Measurements from ENCODE around the gene NUAK2. TPM values are rescaled to one million over a fixed set of nuclear protein-coding genes. Genes with fewer than 3 reads are reported as not detected.

The NUAK2 gene
- total and polyA plus RNA-seq, 4 donors = 1.3 to 2.4 (median 2.1) TPM

- H3K36me3 ChIP-seq (ENCODE audit: control insufficient read depth in 4 of 4, insufficient read depth in 3 of 4, low read depth in 1 of 4, low read length in 3 of 4) = no peaks in the 10 kb centered on the region
- H3K9me3 ChIP-seq (ENCODE audit: control insufficient read depth in 4 of 4, low read length in 3 of 4) = no peaks in the 10 kb centered on the region
- no peak for DNase-seq (ENCODE audit: low spot score)
- WGBS = 91% methylated on average over 18 of the region's 18 CpGs
- no peak overlapping the region for H3K27ac ChIP-seq (ENCODE audit: low read depth in 1 of 2, low read length in 2 of 2)
- no peak overlapping the region for H3K4me3 ChIP-seq (ENCODE audit: low read depth in 1 of 3, low read length in 3 of 3)
- no peaks in the 10 kb centered on the region for H3K27me3 ChIP-seq (ENCODE audit: control insufficient read depth in 4 of 4, insufficient read depth in 4 of 4, low read length in 3 of 4)
- TF ChIP-seq RXRA (IDR thresholded peaks at IDR 0.05) (no peak), ATF3 (IDR thresholded peaks at IDR 0.05) (no peak), HNF4A (conservative IDR thresholded peaks at IDR 0.05) (no peak), FOXA2 (IDR thresholded peaks at IDR 0.05) (no peak), HNF4G (IDR thresholded peaks at IDR 0.05) (no peak), MAX (IDR thresholded peaks at IDR 0.05) (no peak), FOXA1 (IDR thresholded peaks at IDR 0.05) (no peak), JUND (IDR thresholded peaks at IDR 0.05) (no peak), EGR1 (IDR thresholded peaks at IDR 0.05; ENCODE audit: low read depth in 2 of 2) (no peak), SP1 (IDR thresholded peaks at IDR 0.05) (no peak), RAD21 (IDR thresholded peaks at IDR 0.05) (no peak), YY1 (IDR thresholded peaks at IDR 0.05) (no peak)
- TF ChIP-seq, protein P1, sequence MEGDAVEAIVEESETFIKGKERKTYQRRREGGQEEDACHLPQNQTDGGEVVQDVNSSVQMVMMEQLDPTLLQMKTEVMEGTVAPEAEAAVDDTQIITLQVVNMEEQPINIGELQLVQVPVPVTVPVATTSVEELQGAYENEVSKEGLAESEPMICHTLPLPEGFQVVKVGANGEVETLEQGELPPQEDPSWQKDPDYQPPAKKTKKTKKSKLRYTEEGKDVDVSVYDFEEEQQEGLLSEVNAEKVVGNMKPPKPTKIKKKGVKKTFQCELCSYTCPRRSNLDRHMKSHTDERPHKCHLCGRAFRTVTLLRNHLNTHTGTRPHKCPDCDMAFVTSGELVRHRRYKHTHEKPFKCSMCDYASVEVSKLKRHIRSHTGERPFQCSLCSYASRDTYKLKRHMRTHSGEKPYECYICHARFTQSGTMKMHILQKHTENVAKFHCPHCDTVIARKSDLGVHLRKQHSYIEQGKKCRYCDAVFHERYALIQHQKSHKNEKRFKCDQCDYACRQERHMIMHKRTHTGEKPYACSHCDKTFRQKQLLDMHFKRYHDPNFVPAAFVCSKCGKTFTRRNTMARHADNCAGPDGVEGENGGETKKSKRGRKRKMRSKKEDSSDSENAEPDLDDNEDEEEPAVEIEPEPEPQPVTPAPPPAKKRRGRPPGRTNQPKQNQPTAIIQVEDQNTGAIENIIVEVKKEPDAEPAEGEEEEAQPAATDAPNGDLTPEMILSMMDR (IDR thresholded peaks at IDR 0.05; ENCODE audit: low read depth, low read length, missing input control) = no peak
- H3K9ac ChIP-seq (ENCODE audit: low read depth in 1 of 2, low read length in 2 of 2) = no peak overlapping the region
- peaks cover 0 to 15% (median 8%) of the 10 kb centered on the region in 4 donors for H3K4me1 ChIP-seq (ENCODE audit: control insufficient read depth in 4 of 4, insufficient read depth in 4 of 4, low read length in 3 of 4)
These were observed 49.8 kb downstream of the NUAK2 start for GRCh38 chr1:205271745-205272144.

DNA sequence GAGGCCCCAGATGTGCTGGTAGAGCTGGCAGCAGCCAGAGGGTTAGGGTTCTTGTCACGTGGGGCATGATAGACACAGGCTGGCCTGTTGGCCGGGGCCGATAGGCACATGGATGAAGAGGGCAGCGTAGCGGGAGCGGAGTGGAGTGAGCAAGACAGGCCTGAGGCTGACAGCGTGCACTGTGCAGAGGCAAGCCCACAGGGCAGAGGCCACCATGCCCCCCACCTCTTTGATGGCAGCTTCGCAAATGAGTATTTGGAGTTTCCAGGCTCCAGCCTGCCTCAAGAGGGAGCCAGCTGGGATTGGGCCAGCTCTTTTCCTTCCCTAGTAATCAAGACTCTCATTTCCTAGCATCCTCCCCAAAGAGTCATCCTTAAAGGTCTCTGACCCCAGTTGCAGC is 50.3 kb downstream of the NUAK2 start:
- Histone ChIP-seq H3K9ac (ENCODE audit: low read depth in 1 of 2, low read length in 2 of 2) (no peak overlapping the region), H3K4me1 (ENCODE audit: control insufficient read depth in 4 of 4, insufficient read depth in 4 of 4, low read length in 3 of 4) (peaks cover 0 to 16% (median 8%) of the 10 kb centered on the region in 4 donors), H3K27ac (ENCODE audit: low read depth in 1 of 2, low read length in 2 of 2) (no peak overlapping the region), H3K4me3 (ENCODE audit: low read depth in 1 of 3, low read length in 3 of 3) (no peak overlapping the region), H3K9me3 (ENCODE audit: control insufficient read depth in 4 of 4, low read length in 3 of 4) (no peaks in the 10 kb centered on the region), H3K36me3 (ENCODE audit: control insufficient read depth in 4 of 4, insufficient read depth in 3 of 4, low read depth in 1 of 4, low read length in 3 of 4) (no peaks in the 10 kb centered on the region), H3K27me3 (ENCODE audit: control insufficient read depth in 4 of 4, insufficient read depth in 4 of 4, low read length in 3 of 4) (no peaks in the 10 kb centered on the region)
- 85% methylated on average over 8 of the region's 8 CpGs for WGBS
- no peak for DNase-seq (ENCODE audit: low spot score)
- TF ChIP-seq RAD21 (IDR thresholded peaks at IDR 0.05) = peak in 1 of 2 donors; percentile 13
- peak; percentile 58 for TF ChIP-seq NR2F2 (IDR thresholded peaks at IDR 0.05)
- TF ChIP-seq, protein P1 (IDR thresholded peaks at IDR 0.05; ENCODE audit: low read depth, low read length, missing input control) = no peak
- TF ChIP-seq JUND (IDR thresholded peaks at IDR 0.05) = no peak
- TF ChIP-seq, protein P2, sequence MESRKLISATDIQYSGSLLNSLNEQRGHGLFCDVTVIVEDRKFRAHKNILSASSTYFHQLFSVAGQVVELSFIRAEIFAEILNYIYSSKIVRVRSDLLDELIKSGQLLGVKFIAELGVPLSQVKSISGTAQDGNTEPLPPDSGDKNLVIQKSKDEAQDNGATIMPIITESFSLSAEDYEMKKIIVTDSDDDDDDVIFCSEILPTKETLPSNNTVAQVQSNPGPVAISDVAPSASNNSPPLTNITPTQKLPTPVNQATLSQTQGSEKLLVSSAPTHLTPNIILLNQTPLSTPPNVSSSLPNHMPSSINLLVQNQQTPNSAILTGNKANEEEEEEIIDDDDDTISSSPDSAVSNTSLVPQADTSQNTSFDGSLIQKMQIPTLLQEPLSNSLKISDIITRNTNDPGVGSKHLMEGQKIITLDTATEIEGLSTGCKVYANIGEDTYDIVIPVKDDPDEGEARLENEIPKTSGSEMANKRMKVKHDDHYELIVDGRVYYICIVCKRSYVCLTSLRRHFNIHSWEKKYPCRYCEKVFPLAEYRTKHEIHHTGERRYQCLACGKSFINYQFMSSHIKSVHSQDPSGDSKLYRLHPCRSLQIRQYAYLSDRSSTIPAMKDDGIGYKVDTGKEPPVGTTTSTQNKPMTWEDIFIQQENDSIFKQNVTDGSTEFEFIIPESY (IDR thresholded peaks at IDR 0.05) = no peak
